GM21786 (cell line): ENCODE data around the gene UNC5A.

Experiments
- ATAC-seq: cut with Tn5 transposase; IDR thresholded peaks from one replicate; pipeline ENCODE4 v1.9.1; 2021; ENCODE audit not compliant: unreplicated experiment

The UNC5A gene

GRCh38 chr5:176890455-176891330 lies 80.3 kb downstream of the UNC5A start:
- no peak for ATAC-seq

- ATAC-seq, result no peak
Observed at GRCh38 chr5:176891331-176891958, 81.1 kb downstream of the UNC5A start.

- ATAC-seq, result no peak
Observed at GRCh38 chr5:176892663-176893062, 82.3 kb downstream of the UNC5A start.

DNA sequence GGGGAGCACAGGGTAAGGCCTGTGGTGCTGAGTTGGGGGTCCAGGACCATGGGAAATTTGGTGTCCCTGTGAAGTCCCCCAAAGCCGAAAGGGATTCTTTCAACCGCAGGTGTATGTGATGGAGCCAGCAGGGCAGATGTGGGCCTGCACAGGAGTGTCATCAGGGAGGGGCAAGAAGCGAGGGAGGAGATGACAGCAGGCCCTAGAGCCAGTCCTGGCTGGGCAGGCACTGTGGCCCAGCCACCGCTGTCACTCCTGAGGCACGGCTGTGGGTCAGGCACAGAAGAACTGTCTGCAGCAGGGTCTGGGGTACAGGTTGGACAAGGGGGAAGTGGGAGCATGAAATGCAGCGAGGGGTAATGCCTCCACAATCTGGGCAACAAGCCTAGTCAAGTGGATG lies 83.9 kb downstream of the UNC5A start:
- ATAC-seq, result no peak

GRCh38 chr5:176895831-176896230 lies 85.5 kb downstream of the UNC5A start:
- ATAC-seq, result no peak

DNA sequence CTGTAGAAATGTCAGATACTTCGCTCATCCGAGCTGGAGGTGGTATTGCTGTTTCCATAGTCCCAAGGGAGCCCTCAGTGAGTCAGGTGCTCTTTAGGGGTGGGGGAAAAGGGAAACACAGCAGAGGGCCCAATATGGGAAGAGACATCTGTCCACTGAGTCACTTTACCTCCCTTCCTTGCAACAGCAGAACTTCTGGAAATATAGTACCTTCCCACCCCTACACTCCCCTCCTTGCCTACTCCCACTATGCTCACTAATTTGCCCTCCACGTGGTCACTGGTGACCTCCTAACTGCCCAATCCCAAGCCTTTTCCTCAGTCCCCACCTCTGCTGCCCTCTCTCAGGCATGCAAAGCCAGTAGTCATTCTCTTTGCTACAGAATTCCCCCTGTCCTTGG lies 86.9 kb downstream of the UNC5A start:
- no peak for ATAC-seq

DNA sequence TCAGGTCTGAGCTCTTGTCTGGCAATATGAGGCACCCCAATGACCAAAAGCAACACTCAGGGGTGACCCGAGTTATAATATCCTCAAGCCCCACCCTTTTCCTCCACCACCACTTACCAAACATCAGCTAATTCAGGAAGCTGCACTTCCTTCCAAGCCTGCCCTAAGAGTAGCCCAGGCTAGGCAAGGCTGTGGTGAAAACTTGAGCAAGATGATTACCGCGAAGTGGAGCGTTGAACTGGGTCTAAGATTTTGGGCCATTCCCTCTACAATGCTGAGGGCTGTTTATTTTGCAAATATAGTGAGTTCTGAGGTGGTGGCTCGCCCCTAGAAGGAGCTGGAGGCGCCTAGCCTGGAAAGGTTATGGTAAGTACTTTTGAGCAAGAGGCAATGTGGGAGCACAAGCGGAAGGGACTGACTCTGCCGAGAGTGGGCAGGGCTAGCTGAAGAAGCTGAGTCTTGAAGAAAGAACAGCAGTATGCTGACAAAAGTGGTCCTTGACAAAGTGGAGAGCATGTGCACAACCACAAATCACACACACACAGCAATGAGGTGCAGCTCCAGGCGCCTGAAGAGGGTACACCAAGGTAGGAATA lies 89.0 kb downstream of the UNC5A start, which contains the start of gene HK3:
Gene HK3 (minus strand): TSS at position 51 of the 596 bp plus-strand sequence. CDS start 3,187 bp downstream, outside the sequence.
- ATAC-seq, result no peak

DNA sequence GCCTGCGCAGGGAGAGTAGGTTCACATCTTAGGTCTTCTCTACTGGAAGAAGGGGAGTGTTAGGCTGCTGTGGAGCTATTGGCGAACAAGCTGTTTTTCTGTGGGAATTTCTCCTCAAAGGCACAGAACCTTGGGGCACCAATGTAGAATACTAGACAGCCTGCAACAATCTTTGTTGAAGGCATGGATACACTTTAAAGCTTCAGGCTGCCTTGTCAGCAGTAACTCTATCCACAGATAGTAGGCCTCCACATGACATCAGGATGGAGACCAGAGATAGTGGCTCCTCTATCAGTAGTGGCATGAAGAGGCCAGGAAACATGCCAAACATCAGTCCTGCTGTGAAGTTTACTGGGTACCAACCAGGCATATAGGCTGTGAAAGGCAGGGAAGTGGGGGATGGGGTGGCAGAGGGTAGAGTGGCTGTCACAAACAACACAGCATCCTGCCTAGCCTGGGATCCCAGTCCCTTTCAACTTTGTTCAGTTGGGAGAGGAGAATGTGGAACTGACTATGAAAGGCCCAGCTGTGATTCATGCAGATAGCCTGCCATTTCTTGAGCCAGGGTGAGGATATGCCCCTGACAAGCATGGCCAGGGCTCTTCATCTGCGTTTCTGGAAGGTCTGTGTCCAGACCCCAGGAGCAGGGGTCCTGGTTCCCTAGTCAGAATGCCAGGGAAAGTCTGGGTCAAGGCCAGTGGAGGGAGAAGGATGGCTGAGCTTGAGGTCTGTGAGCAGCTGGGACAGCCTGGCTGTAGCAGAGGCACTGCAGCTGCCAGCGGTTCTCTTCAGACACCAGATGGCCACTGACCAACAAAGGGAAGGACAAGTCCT lies 89.8 kb downstream of the UNC5A start:
- ATAC-seq, result no peak

GRCh38 chr5:176900780-176901204 lies 90.4 kb downstream of the UNC5A start:
- no peak for ATAC-seq

GRCh38 chr5:176901260-176902101 lies 91.1 kb downstream of the UNC5A start:
- ATAC-seq, result peak; percentile 67

- peak; percentile 7 for ATAC-seq
Observed at GRCh38 chr5:176902102-176902814, 91.9 kb downstream of the UNC5A start.

- ATAC-seq, result no peak
Observed at GRCh38 chr5:176902911-176903664, 92.7 kb downstream of the UNC5A start.

DNA sequence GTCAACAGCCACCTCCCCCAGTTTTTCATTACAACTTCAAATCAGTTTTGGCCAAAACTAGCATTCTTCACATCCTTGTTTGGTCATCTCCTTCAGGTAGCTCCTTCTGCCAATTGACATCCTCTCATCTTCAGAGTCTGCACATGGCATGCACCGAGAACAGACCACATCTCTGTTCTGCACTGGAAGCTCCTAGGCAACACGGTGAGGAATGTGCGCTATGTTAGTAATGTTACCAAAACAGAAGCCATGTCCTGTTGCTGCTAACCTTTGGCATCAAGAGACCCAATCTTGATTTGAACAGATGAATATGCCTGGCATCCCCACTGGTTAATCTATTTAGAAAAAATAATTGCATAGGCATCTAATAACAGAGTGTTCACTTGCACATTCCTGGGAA lies 93.9 kb downstream of the UNC5A start:
- ATAC-seq, result no peak

GRCh38 chr5:176906126-176906525 lies 95.8 kb downstream of the UNC5A start:
- ATAC-seq, result no peak

DNA sequence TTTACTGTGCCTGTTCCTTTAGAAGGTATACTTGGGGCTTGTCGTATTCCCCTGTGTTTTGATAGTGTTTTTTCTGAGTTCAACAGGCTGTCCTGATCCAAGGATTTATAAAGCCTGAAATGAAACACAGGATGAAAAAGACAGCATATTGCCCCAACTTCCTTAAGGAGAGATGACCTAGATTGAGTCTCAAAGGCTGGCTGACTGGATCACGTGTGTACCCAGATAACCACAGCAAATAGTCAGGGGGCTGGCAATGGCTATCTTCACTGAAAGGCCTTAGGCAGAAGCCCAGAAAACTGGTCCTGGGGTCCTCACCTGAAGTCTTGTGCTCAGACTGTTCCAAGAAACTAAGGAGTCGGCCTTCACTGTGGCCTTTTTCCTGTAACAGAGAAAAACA lies 96.4 kb downstream of the UNC5A start:
- no peak for ATAC-seq

DNA sequence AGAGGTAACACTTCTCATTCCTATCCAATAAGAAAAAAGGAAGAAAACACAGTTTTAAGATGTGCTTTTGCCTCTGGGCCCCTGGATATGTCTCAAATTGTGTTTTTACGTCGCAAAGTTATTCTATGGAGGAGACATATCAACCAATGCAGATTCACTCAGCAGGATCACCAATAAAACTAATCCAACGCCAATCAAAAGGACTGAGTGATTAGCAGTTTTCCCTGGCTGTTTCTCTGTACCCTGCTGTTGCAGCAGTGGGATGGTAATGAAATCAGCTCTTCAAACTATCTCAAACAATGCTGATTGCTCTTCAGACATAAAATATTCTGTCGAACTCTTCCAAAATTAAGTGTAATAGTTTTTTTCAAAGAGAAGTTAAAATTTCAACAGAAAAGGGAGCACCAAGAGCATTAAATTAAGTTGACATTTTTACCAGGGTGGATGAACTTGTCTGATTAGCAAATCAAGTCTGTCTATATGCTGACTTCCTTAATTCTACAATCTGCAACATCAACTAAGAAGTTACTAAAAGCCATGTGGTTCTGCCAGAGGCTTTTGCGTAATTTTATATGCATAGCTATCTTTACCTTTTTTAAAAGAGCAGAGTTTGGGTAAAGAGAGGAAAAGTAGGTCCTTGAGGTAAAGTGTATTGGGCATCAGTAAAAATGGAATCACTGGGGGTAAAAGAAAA lies 98.5 kb downstream of the UNC5A start:
- no peak for ATAC-seq

GRCh38 chr5:176912115-176912514 lies 101.8 kb downstream of the UNC5A start:
- no peak for ATAC-seq

DNA sequence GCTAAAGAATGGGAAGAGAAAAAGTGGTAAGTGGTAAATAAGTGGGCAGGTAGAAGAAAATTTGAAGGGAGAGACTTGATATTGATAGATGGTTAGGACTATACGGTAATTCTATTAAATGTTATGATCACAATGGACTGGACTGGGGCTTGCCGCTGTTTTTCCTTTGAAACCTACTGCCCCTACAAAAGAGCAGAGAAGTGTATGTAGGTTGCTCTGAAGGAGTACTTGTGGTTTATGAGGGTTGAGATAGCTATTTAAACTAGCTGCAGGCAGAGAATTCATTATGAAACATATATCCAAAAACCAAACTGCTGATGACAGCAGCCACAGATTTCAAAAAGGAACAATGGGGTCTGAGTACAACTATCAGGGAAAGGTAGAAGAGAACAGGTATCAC lies 105.5 kb downstream of the UNC5A start:
- no peak for ATAC-seq
